Head of caudate nucleus (tissue), 42 donors: ENCODE data around the gene TSKS.

Experiments
- DNase-seq, 42 donors: peaks; one replicate each; pipeline versions ENCODE4 v3.0.0 to v3.0.0-alpha.2; 2020 to 2021; ENCODE audit warnings: mixed read lengths in 7 of 42
- intact Hi-C: fragments of 100-400 bp; cut with DNase I; formaldehyde crosslinking; loops from one replicate; pipeline ENCODE4 v1.15.0; 2022

TSKS gene

GRCh38 chr19:49696115-49696514 is 67.0 kb downstream of the TSKS start:
- intact Hi-C loops, result no loop called here
- no peak for DNase-seq

- intact Hi-C loops, result no loop called here
Measured at GRCh38 chr19:49692147-49692506, 71.0 kb downstream of the TSKS start.

GRCh38 chr19:49691243-49692146 is 71.6 kb downstream of the TSKS start:
- intact Hi-C loops, result no loop called here
- peak; percentile 73 to 93 (median 83) for DNase-seq

More at GRCh38 chr19:49692147-49692506, 71.0 kb downstream of the TSKS start:
- peak; percentile 35 to 83 (median 70) for DNase-seq

GRCh38 chr19:49690656-49691242 is 72.4 kb downstream of the TSKS start, which contains the start of gene CPT1C:
Gene CPT1C, plus strand, starts transcription at chr19:49691116. Its CDS starts 1,137 bp downstream, at chr19:49692253.
- DNase-seq, result peak; percentile 79 to 97 (median 92)
- intact Hi-C loops, result no loop called here

GRCh38 chr19:49690079-49690655 is 72.9 kb downstream of the TSKS start:
- DNase-seq, result peak in 2 of 42 donors; percentile 18 to 26
- intact Hi-C loops, result no loop called here
